GM21367 (cell line): ENCODE measurements around the gene CCR9.

ENCODE experiments used
- ATAC-seq: cut with Tn5 transposase; IDR thresholded peaks from one replicate; pipeline ENCODE4 v1.9.1; 2021; ENCODE audit not compliant: unreplicated experiment

Gene CCR9

GRCh38 chr3:45907769-45908705 lies 21.7 kb downstream of the CCR9 start:
- ATAC-seq = no peak

GRCh38 chr3:45908761-45909160 lies 22.4 kb downstream of the CCR9 start:
- ATAC-seq = no peak

- no peak for ATAC-seq
Measured at GRCh38 chr3:45909542-45909941, 23.2 kb downstream of the CCR9 start.

- no peak for ATAC-seq
Measured at GRCh38 chr3:45910892-45911291, 24.5 kb downstream of the CCR9 start.

- ATAC-seq = no peak
Measured at GRCh38 chr3:45911511-45912226, 25.3 kb downstream of the CCR9 start.

- ATAC-seq = no peak
Measured at GRCh38 chr3:45912435-45912834, 26.1 kb downstream of the CCR9 start.

- ATAC-seq = no peak
Measured at GRCh38 chr3:45914362-45915058, 28.2 kb downstream of the CCR9 start.

- no peak for ATAC-seq
Measured at GRCh38 chr3:45915059-45915439, 28.7 kb downstream of the CCR9 start.

- ATAC-seq = peak; percentile 77
Measured at GRCh38 chr3:45915518-45916231, 29.3 kb downstream of the CCR9 start.

GRCh38 chr3:45917146-45917898 lies 31.0 kb downstream of the CCR9 start:
- no peak for ATAC-seq

GRCh38 chr3:45921158-45922038 lies 35.1 kb downstream of the CCR9 start:
- no peak for ATAC-seq

GRCh38 chr3:45922039-45922326 lies 35.6 kb downstream of the CCR9 start:
- no peak for ATAC-seq

- no peak for ATAC-seq
Measured at GRCh38 chr3:45922950-45923590, 36.7 kb downstream of the CCR9 start.

- no peak for ATAC-seq
Measured at GRCh38 chr3:45923755-45924154, 37.4 kb downstream of the CCR9 start.

- ATAC-seq = no peak
Measured at GRCh38 chr3:45927881-45928280, 41.5 kb downstream of the CCR9 start.

GRCh38 chr3:45929042-45929679 lies 42.8 kb downstream of the CCR9 start:
- no peak for ATAC-seq

GRCh38 chr3:45931496-45931895 lies 45.2 kb downstream of the CCR9 start:
- no peak for ATAC-seq

GRCh38 chr3:45932112-45932511 lies 45.8 kb downstream of the CCR9 start:
- ATAC-seq = no peak

- ATAC-seq = no peak
Measured at GRCh38 chr3:45933591-45933990, 47.2 kb downstream of the CCR9 start.
